ENCODE measurements around the gene PLAAT4. TPM values are rescaled to one million over a fixed set of nuclear protein-coding genes. Genes with fewer than 3 reads are reported as not detected.

The PLAAT4 gene
- total and polyA plus RNA-seq, 12 donors: 3.3 to 565 (median 9.0) TPM

- no peaks in the 10 kb centered on the region for H3K9me3 ChIP-seq
- no peaks in the 10 kb centered on the region for H3K27me3 ChIP-seq
- no peak overlapping the region for H3K4me3 ChIP-seq
- H3K36me3 ChIP-seq: no peaks in the 10 kb centered on the region
- peaks cover 0 to 37% (median 12%) of the 10 kb centered on the region in 9 donors for H3K4me1 ChIP-seq
- TF ChIP-seq CTCF (IDR thresholded peaks at IDR 0.05): no peak
- 86 to 89% methylated on average over 4 of the region's 4 CpGs for WGBS, 2 donors
- DNase-seq (no peak), ATAC-seq (no peak)
- intact Hi-C loops (cut with DNase I): loop anchor here in 1 of 10 donors (10.0 kb wide), 1 partner anchor 60 kb away; no protein-coding TSS in a partner anchor
- no peak overlapping the region for H3K27ac ChIP-seq
Measured at GRCh38 chr11:63564784-63565350, 28.3 kb downstream of the PLAAT4 start.

GRCh38 chr11:63567044-63567840 lies 30.6 kb downstream of the PLAAT4 start:
- TF ChIP-seq CTCF (IDR thresholded peaks at IDR 0.05): no peak
- Histone ChIP-seq H3K4me3 (no peak overlapping the region), H3K27me3 (no peaks in the 10 kb centered on the region), H3K36me3 (no peaks in the 10 kb centered on the region), H3K27ac (peak overlapping the region in 8 of 10 donors; percentile 2 to 63 (median 48)), H3K4me1 (peaks cover 0 to 25% (median 12%) of the 10 kb centered on the region in 9 donors), H3K9me3 (no peaks in the 10 kb centered on the region)
- ATAC-seq (peak; percentile 78 to 97 (median 89)), DNase-seq (peak in 1 of 2 donors; percentile 50)
- 29 to 31% methylated on average over 5 of the region's 5 CpGs for WGBS, 2 donors
- intact Hi-C loops (cut with DNase I): loop anchor here in 1 of 10 donors (10.0 kb wide), 1 partner anchor 58 kb away; no protein-coding TSS in a partner anchor

GRCh38 chr11:63569570-63569969 lies 33.0 kb downstream of the PLAAT4 start:
- Histone ChIP-seq H3K4me1 (peaks cover under 1 to 34% (median 23%) of the 10 kb centered on the region in 9 donors), H3K4me3 (no peak overlapping the region), H3K36me3 (peaks cover 0 to 13% (median 0%) of the 10 kb centered on the region in 9 donors), H3K27ac (no peak overlapping the region), H3K9me3 (no peaks in the 10 kb centered on the region), H3K27me3 (no peaks in the 10 kb centered on the region)
- no peak for TF ChIP-seq CTCF (IDR thresholded peaks at IDR 0.05)
- WGBS, 2 donors: 90 to 93% methylated on average over 3 of the region's 3 CpGs
- ATAC-seq (no peak), DNase-seq (no peak)
- intact Hi-C loops (cut with DNase I): loop anchor here in 1 of 10 donors (10.0 kb wide), 1 partner anchor 55 kb away; no protein-coding TSS in a partner anchor

GRCh38 chr11:63572026-63572688 lies 35.5 kb downstream of the PLAAT4 start:
- intact Hi-C loops (cut with DNase I): loop anchor here in 2 of 10 donors (5.0 kb wide), 2 partner anchors 35 to 40 kb away; partner anchors contain the start of gene PLAAT3 (in 1 of the 2)
- H3K36me3 ChIP-seq: peaks cover 0 to 13% (median 0%) of the 10 kb centered on the region in 9 donors
- peaks cover 5 to 34% (median 30%) of the 10 kb centered on the region in 9 donors for H3K4me1 ChIP-seq
- ATAC-seq (no peak), DNase-seq (no peak)
- H3K27me3 ChIP-seq: no peaks in the 10 kb centered on the region
- 57 to 65% methylated on average over 3 of the region's 3 CpGs for WGBS, 2 donors
- H3K4me3 ChIP-seq: no peak overlapping the region
- no peak overlapping the region for H3K27ac ChIP-seq
- no peak for TF ChIP-seq CTCF (IDR thresholded peaks at IDR 0.05)
- no peaks in the 10 kb centered on the region for H3K9me3 ChIP-seq
